Right lobe of liver (tissue), 6 donors: ENCODE measurements around the gene PCYT1B. TPM values are rescaled to one million over a fixed set of nuclear protein-coding genes. Genes with fewer than 3 reads are reported as not detected.
"Not testable (repeated sequence)": the region's sequence is repeated elsewhere in the genome, so short reads cannot be mapped to it uniquely, and the experiment has no call there.

Experiments used
- ATAC-seq, 4 donors: fragments of 200-7000 bp; cut with Tn5 transposase; one replicate each; pipeline ENCODE4 v1.9.1; 2020; ENCODE audit warnings: mild to moderate bottlenecking in 4 of 4, moderate library complexity in 4 of 4
- DNase-seq, 3 donors: peaks; one replicate each; pipeline ENCODE4 v3.0.0-alpha.2; 2020
- H3K27ac ChIP-seq, 3 donors: fragments of 200-600 bp; one replicate each; pipeline ENCODE4 v1.8.0; 2022
- H3K27me3 ChIP-seq, 2 donors: fragments of 200-600 bp; one replicate each; pipeline ENCODE4 v1.8.0; 2022
- H3K36me3 ChIP-seq, 4 donors: fragments of 200-600 bp; sonication (generic) in 1 of 4; one replicate each; pipeline versions ENCODE4 v1.5.1 to v1.8.0; 2017 to 2022; ENCODE audit warnings: control low read depth in 1 of 4
- H3K4me1 ChIP-seq, 4 donors: fragments of 200-600 bp; sonication (generic) in 1 of 4; one replicate each; pipeline versions ENCODE4 v1.5.1 to v1.8.0; 2017 to 2022; ENCODE audit warnings: control low read depth in 1 of 4
- H3K4me3 ChIP-seq, 3 donors: fragments of 200-600 bp; one replicate each; pipeline ENCODE4 v1.8.0; 2022
- H3K9me3 ChIP-seq, 4 donors: fragments of 200-600 bp; sonication (generic) in 1 of 4; one replicate each; pipeline versions ENCODE4 v1.5.1 to v1.8.0; 2017 to 2022; ENCODE audit warnings: control low read depth in 1 of 4
- POLR2A ChIP-seq: fragments of 450-650 bp; IDR thresholded peaks from one replicate; pipeline ENCODE4 v1.6.1; 2017; ENCODE audit warnings: antibody characterized with exemption, mild to moderate bottlenecking
- WGBS: methylation state at CpG from one replicate; pipeline ENCODE4 v1.1.6; 2018; ENCODE audit warnings: low coverage, low lambda C conversion rate; ENCODE audit not compliant: insufficient coverage; ENCODE audit errors: missing lambda C conversion rate; 5-methylcytosine and 5-hydroxymethylcytosine counted together
- intact Hi-C, 2 donors: fragments of 100-400 bp; cut with DNase I; formaldehyde crosslinking; loops; one replicate each; pipeline versions ENCODE4 v1.11.2 to v1.14.1; 2022
- total RNA-seq, 6 experiments: library from RNA; depleted of rRNA in 2 of 6; stranded (reverse); fragments of >200 nt in 2 of 6; fragmentation: NEBNext Ultra II Directional in 3 of 6; extraction: Animal tissue kit (Norgen Biotek cat#: 25700) in 3 of 6; gene quantifications; one replicate each; pipeline versions ENCODE4 v1.1.0 to v1.2.4, GENCODE V29; 2016 to 2023
- TF ChIP-seq, protein P1 (sequence below), 4 donors: fragments of 200-600 bp in 3 of 4; fragments of 450-650 bp in 1 of 4; IDR thresholded peaks; one replicate each; pipeline versions ENCODE4 v1.5.1 to v1.8.0; 2016 to 2022; ENCODE audit warnings: antibody characterized with exemption in 4 of 4, mild to moderate bottlenecking in 2 of 4
- donor health status: DM: no; HTN: yes; CAD: no.
- donor health status: DM: no; HTN: no; CAD: no.
- donor health status: DM: no; HTN: no; CAD: no.
- donor health status: DM: no; HTN: yes; CAD: no.
- donor health status: DM: no; HTN: yes; CAD: no.

Gene PCYT1B
- total RNA-seq, 6 experiments from 2014 or later: 0.04 to 0.20 (median 0.08) TPM; not detected in 2

DNA sequence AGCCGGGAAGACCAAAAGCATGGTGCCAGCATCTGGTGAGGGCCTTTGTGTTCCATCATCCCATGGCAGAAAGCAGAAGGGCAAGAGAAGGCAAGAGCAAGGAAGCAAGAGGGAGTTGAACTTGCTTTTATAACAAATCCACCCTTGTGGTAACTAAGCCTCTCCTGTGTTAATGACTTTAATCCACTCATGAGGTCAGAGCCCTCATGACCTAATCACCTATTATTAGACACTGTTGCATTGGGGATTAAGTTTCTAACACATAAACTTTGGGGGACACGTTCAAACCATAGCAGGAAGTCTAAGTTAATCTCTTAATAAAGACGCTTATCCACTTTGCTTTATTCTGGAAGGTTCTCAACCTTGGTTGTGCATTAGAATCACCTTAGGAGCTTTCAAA is 12.5 kb upstream of the PCYT1B start:
- WGBS: 52% methylated on average over 3 of the region's 3 CpGs
- no peak for DNase-seq
- TF ChIP-seq, protein P1, sequence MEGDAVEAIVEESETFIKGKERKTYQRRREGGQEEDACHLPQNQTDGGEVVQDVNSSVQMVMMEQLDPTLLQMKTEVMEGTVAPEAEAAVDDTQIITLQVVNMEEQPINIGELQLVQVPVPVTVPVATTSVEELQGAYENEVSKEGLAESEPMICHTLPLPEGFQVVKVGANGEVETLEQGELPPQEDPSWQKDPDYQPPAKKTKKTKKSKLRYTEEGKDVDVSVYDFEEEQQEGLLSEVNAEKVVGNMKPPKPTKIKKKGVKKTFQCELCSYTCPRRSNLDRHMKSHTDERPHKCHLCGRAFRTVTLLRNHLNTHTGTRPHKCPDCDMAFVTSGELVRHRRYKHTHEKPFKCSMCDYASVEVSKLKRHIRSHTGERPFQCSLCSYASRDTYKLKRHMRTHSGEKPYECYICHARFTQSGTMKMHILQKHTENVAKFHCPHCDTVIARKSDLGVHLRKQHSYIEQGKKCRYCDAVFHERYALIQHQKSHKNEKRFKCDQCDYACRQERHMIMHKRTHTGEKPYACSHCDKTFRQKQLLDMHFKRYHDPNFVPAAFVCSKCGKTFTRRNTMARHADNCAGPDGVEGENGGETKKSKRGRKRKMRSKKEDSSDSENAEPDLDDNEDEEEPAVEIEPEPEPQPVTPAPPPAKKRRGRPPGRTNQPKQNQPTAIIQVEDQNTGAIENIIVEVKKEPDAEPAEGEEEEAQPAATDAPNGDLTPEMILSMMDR (IDR thresholded peaks at IDR 0.05): no peak
- no peak for TF ChIP-seq POLR2A
- no peaks in the 10 kb centered on the region for H3K36me3 ChIP-seq
- H3K4me3 ChIP-seq: no peak overlapping the region
- no peak for ATAC-seq
- no peaks in the 10 kb centered on the region for H3K4me1 ChIP-seq
- H3K27ac ChIP-seq: no peak overlapping the region
- H3K9me3 ChIP-seq: no peaks in the 10 kb centered on the region
- intact Hi-C loops: no loop called here
- no peaks in the 10 kb centered on the region for H3K27me3 ChIP-seq

DNA sequence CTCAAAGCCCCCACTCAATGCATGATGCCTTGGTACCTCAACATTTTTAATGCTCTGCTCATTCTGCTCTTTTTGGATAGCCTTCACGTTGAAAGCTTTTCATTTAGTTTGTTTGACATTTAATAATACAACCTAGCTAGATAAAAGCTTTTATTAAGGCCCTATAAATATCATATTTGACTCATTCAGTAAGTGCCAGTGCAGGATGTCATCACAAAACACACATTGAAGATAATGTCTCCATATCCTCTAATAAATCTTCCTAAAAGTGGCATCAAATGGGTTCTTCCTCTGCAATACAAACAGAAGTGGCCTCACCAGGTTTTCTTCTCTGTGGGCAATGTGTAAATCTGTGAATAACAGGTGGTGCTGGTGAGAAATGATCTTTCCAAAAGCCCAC is 12.0 kb upstream of the PCYT1B start:
- ATAC-seq (no peak), DNase-seq (no peak)
- no peaks in the 10 kb centered on the region for H3K36me3 ChIP-seq
- H3K27ac ChIP-seq: no peak overlapping the region
- 54% methylated on average over 1 of the region's 1 CpG for WGBS
- intact Hi-C loops: no loop called here
- TF ChIP-seq POLR2A: no peak
- TF ChIP-seq, protein P1 (IDR thresholded peaks at IDR 0.05): no peak
- no peaks in the 10 kb centered on the region for H3K9me3 ChIP-seq
- H3K4me1 ChIP-seq: no peaks in the 10 kb centered on the region
- H3K27me3 ChIP-seq: no peaks in the 10 kb centered on the region
- H3K4me3 ChIP-seq: no peak overlapping the region

DNA sequence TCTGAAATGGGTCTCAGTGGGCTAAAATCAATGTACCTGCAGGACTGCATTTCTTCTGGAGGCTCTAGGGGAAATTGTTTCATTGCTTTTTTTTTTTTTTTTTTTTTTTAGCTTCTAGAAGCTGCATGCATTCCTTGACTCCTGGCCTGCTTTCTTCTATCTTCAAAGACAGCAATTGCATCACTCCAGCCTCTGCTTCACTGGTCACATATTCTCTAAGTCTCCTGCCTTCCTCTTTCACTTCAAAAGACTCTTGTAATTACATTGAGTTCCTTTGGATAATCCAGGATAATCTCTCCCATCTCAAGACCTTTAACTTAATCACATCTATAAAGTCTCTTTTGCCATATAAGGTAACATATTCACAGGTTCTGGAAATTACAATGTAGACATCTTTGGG is 11.3 kb upstream of the PCYT1B start:
- intact Hi-C loops: no loop called here

DNA sequence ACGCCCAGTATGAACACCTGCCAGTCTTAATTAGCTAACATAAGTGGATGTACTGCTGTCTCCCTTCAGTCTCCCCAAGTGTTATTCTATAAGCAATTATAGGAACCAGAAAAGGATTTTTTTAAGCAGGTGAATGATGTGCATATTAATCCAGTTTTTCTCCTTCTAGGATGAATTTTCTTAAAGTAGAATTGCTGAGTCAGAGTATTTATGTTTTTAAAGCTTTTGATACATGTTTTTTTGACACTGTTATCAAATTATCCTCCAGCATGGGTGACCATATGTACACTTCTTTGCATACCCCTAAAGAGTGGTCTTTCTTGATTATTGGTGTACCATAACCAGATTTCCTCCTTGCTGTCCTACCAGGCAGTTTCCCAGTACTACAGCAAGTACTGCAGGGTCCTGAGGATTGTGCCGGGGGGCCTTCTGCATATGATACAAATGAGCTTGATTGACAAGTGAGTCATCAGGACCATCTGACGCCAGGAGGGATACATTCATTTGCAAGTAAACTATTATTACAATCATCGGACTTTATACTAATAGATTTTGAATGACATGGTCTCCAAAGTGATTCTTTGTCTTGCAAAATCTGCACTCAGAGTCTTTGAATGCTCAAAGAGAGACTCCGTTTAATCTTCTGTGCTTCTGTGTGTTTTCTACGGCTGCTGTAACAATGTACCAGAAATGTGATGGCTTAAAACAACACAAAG is 10.7 kb upstream of the PCYT1B start:
- DNase-seq (no peak), ATAC-seq (no peak)
- no peak for TF ChIP-seq POLR2A
- TF ChIP-seq, protein P1 (IDR thresholded peaks at IDR 0.05): no peak
- Histone ChIP-seq H3K36me3 (no peaks in the 10 kb centered on the region), H3K4me1 (no peaks in the 10 kb centered on the region), H3K27me3 (no peaks in the 10 kb centered on the region), H3K9me3 (no peaks in the 10 kb centered on the region), H3K4me3 (no peak overlapping the region), H3K27ac (no peak overlapping the region)
- 58% methylated on average over 6 of the region's 6 CpGs for WGBS
- intact Hi-C loops: no loop called here

More for the DNA sequence above, 11.3 kb upstream of the PCYT1B start:
- Histone ChIP-seq H3K4me1 (no peaks in the 10 kb centered on the region), H3K27me3 (no peaks in the 10 kb centered on the region), H3K27ac (no peak overlapping the region), H3K9me3 (no peaks in the 10 kb centered on the region), H3K4me3 (no peak overlapping the region), H3K36me3 (no peaks in the 10 kb centered on the region)
- TF ChIP-seq POLR2A: no peak
- TF ChIP-seq, protein P1 (IDR thresholded peaks at IDR 0.05): no peak
- no peak for ATAC-seq
- no peak for DNase-seq

DNA sequence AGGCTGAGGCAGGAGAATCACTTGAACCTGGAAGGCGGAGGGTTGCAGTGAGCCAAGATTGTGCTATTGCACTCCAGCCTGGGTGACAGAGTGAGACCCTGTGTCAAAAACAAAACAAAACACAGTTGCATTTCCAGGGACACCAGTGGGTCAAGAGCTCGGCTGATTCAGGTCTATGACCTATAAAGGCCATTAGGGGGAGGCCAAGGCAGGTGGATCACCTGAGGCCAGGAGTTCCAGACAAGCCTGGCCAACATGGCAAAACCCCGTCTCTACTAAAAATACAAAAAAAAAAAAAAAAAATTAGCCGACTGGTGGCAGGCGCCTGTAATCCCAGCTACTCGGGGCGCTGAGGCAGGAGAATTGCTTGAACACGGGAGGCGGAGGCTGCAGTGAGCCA is 8.5 kb upstream of the PCYT1B start:
- H3K4me3 ChIP-seq, H3K27ac ChIP-seq, H3K4me1 ChIP-seq, H3K9me3 ChIP-seq, H3K36me3 ChIP-seq, ATAC-seq, H3K27me3 ChIP-seq, DNase-seq, intact Hi-C loops: not testable (repeated sequence)
- 51% methylated on average over 4 of the region's 9 CpGs for WGBS
